KOPT-K1 (cell line): ENCODE data around the gene PSMD5.

Source experiments
- H3K27ac ChIP-seq: fragments of 200-600 bp; sonication (generic); 2 replicates; pipeline ENCODE4 v1.5.1; 2016; ENCODE audit warnings: antibody characterized with exemption, mild to moderate bottlenecking, low read depth, low read length; ENCODE audit not compliant: poor library complexity, severe bottlenecking
- H3K36me3 ChIP-seq: fragments of 200-600 bp; sonication (generic); 2 replicates; pipeline ENCODE4 v1.5.1; 2017; ENCODE audit warnings: antibody characterized with exemption, mild to moderate bottlenecking, low read length, moderate library complexity; ENCODE audit not compliant: insufficient read depth
- H3K9me3 ChIP-seq: fragments of 200-600 bp; sonication (generic); 2 replicates; pipeline ENCODE4 v1.5.1; 2017; ENCODE audit warnings: antibody characterized with exemption, low read length, mild to moderate bottlenecking; ENCODE audit not compliant: insufficient read depth, poor library complexity, severe bottlenecking

PSMD5 gene

DNA sequence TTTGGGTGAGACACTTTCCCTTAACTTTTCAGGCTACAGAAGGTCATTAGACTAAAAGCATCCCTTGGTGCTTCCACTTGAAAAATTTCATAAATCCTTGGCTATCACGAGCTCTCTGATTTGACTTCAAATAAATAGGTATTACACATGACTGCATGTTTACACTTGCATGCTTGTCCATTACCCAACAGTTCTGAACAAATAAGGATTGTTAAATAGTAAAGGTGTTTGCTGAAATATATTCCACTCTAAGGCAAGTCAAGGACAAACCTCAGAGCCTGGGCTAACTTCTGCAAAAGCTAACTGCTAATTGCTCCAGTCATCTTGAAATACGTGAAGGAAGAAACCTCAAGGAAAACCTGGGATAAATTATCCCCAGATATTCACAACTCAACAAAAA, 64.0 kb downstream of the PSMD5 start:
- no peak overlapping the region for H3K27ac ChIP-seq
- H3K36me3 ChIP-seq, result peaks cover 92% of the 10 kb centered on the region
- H3K9me3 ChIP-seq, result no peaks in the 10 kb centered on the region

DNA sequence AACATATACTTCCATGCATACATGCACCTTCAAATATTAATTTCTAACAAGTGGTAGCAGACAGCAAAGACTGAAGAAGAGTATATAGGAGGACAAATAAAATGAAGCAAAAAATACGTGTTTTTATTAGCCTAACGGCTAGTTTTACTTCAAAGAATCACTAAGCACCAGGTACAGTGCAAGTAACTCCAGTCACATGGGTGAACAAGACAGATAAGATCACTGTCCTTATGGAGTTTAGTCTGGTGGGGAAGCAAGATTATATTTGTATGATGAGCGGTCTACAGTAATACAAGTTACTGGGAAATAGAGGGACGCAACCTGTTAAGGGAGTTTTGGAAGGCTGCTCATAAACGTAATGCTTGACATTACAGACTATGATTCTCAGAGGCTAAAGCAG, 65.5 kb downstream of the PSMD5 start:
- H3K9me3 ChIP-seq, result no peaks in the 10 kb centered on the region
- no peak overlapping the region for H3K27ac ChIP-seq
- peaks cover 93% of the 10 kb centered on the region for H3K36me3 ChIP-seq

DNA sequence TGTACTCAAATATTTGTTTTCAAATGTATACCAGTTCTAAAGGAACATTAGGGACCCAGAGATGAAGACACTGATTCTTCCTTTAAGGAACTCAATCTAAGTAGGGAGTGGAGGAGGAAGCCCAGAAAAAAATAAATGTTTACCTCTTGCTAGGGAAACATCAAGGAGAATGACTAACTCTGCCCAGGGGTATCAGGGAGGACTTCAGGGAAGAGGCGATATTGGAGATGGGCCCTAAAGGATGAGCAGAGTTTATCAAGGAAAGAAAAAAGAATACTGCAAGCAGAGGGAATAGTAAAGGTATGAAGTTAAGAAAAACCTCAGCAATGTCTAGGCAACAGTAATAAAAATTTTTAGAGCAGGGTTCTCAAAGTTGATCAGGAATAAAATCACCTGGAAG, 65.9 kb downstream of the PSMD5 start:
- Histone ChIP-seq H3K9me3 (no peaks in the 10 kb centered on the region), H3K27ac (no peak overlapping the region), H3K36me3 (peaks cover 94% of the 10 kb centered on the region)

DNA sequence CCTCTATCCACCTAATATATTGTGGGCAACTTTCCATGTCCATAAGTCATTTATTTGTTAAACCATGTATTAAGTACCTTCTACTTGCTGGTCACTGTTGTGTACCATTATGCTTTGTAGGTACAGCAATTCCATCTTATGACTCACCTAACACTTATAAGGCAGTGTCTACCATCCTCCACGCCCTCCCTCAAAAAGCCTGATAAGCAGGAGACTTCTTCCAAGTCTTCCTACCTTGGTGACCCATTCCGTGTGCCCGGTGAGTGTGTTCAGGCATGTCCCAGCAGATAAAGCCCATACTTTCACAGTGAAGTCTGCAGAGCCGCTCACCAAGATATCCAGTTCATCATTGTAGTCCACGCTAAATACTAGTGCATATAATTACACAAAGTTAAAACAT, 66.9 kb downstream of the PSMD5 start:
- Histone ChIP-seq H3K36me3 (peaks cover 100% of the 10 kb centered on the region), H3K9me3 (no peaks in the 10 kb centered on the region), H3K27ac (no peak overlapping the region)

DNA sequence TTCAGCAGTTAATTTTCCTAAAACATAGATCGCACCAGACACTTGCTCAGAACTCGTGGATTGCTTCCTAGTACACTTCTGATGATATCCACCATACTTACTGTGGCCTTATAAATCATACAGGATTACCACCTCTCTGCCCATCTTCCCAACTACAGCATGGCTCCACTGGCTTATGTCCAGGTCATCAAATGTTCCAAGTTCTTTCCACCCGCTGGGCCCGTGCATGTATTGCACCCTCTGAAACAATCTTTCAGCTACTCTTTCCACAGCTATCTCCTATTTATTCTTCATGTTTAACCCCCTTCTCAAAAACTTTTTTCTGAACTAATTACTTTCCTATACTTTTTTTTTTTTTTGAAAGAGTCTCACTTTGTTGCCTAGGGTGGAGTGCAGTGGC, 68.0 kb downstream of the PSMD5 start:
- H3K27ac ChIP-seq, result no peak overlapping the region
- H3K36me3 ChIP-seq, result peaks cover 100% of the 10 kb centered on the region
- no peaks in the 10 kb centered on the region for H3K9me3 ChIP-seq

DNA sequence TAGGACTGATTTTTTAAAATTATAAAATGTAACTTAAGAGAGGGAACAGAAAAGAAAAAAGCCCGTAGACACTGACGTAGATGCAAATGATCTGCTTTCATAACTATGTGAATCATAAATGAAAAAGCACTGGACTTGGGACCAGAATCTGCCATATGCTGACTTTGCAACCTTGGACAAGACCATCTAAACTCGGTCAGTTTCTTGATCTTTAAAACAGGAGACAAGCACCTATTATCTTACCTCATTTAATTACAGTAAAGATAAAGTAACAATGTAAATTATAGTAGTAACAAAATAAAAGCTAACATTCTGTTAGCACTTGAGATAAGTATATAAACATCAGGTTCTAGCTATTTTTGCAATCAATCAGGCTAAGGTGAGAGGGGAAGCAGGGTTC, 69.5 kb downstream of the PSMD5 start:
- Histone ChIP-seq H3K36me3 (peaks cover 100% of the 10 kb centered on the region), H3K9me3 (no peaks in the 10 kb centered on the region), H3K27ac (no peak overlapping the region)

DNA sequence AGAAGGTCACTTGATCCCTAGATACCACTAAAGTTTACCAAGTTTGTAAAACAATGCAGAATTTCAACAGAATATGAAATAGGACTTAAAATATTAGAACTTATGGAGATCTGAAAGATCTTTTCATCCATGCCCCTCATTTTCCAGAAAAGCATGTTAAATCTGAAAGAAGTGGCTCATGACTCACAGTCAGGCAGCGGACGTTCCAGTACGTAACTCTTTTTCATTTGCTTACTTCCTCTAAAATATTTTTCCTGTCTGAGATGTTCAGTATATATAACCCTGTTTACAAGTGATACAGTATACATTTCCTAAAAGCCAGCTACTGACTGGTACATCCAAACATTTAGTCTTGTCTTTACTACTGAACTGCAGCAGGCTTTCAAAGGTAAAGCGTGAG, 71.8 kb downstream of the PSMD5 start:
- Histone ChIP-seq H3K27ac (no peak overlapping the region), H3K36me3 (peaks cover 98% of the 10 kb centered on the region), H3K9me3 (no peaks in the 10 kb centered on the region)

DNA sequence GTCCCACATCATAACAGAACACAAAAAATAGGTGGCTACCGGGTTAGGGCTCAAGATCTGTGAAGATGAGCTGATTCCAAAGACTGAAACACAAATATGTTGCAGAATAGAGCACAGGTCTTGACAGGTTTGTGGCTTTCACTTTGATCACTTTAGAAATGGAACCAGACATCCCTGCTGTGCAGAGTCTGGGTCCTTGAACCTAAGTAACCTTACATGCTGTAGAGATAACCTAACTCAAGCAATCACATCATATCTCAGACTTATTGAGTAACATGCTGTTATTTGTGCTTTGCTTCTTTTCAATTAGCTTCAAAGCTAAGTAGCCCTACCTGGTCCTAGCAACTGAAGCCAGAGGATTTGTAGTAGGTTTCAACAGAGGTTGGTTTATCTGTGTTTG, 73.8 kb downstream of the PSMD5 start:
- Histone ChIP-seq H3K27ac (no peak overlapping the region), H3K9me3 (no peaks in the 10 kb centered on the region), H3K36me3 (peaks cover 98% of the 10 kb centered on the region)

DNA sequence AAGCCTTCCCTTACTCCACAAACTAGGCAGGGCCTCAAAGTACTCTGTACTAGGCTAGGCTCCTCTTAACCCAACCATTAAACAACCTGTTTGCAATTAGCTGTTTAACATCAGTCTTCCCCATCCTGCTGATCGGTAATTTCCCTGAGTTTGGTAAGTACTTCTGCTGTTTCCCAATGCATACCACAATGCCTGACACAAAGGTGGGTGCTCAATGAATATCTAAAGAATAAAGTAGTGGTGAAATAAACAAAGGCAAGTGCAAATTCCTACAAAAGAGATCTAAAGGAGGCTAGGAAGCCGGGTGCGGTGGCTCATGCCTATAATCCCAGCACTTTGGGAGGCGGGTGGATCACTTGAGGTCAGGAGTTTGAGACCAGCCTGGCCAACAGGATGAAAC, 74.5 kb downstream of the PSMD5 start:
- Histone ChIP-seq H3K27ac (no peak overlapping the region), H3K36me3 (peaks cover 98% of the 10 kb centered on the region)

DNA sequence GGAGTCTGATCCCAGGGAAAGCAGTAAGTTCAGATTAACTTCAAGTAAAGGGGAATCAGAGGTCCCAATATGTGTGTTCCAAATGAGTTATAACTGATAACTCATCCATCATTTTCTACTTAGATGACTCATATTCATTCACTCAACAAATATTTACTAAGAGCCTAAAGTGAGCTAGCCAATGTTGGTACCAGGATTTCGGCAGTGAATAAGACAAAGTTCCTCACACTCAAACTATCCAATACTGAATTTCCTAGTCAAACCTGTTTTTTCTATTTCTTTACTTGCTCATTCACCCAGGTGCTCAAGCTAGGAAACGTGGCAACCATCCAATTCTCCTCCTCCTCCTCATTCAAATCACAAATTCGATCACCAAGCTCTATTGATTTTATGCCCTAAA, 75.3 kb downstream of the PSMD5 start:
- Histone ChIP-seq H3K27ac (no peak overlapping the region), H3K36me3 (peaks cover 99% of the 10 kb centered on the region), H3K9me3 (no peaks in the 10 kb centered on the region)

More for the DNA sequence above, 74.5 kb downstream of the PSMD5 start:
- no peaks in the 10 kb centered on the region for H3K9me3 ChIP-seq
